Omental fat pad (tissue), 4 donors: ENCODE results near the gene CELSR3. TPM values are rescaled to one million over a fixed set of nuclear protein-coding genes. Genes with fewer than 3 reads are reported as not detected.

Experiments
- ATAC-seq: fragments of 150-250 bp; one replicate; pipeline ENCODE4 v1.9.1; 2016; ENCODE audit warnings: mild to moderate bottlenecking, moderate library complexity; ENCODE audit not compliant: low FRiP score
- DNase-seq: peaks from one replicate; pipeline ENCODE4 v3.0.0-alpha.2; 2019; ENCODE audit warnings: low spot score
- small RNA-seq: library from RNA; depleted of rRNA; stranded (forward); fragments of <200 nt; gene quantifications from one replicate; pipeline ENCODE3, GENCODE V24; 2016
- total RNA-seq, 4 donors: library from RNA; depleted of rRNA; stranded (reverse); fragments of >200 nt; gene quantifications; one replicate each; pipeline ENCODE4 v1.1.0, GENCODE V29; 2016
- TF ChIP-seq, protein P1 (sequence below), 3 donors: fragments of 450-650 bp; IDR thresholded peaks; one replicate each; pipeline ENCODE4 v1.5.1; 2016 to 2017; ENCODE audit warnings: antibody characterized with exemption in 3 of 3, mild to moderate bottlenecking in 3 of 3, moderate library complexity in 2 of 3

CELSR3 gene
- total RNA-seq, 4 donors from 2014 or later = 0.48 to 2.2 (median 1.1) TPM

GRCh38 chr3:48591886-48592518 lies 70.7 kb downstream of the CELSR3 start:
- TF ChIP-seq, protein P1, sequence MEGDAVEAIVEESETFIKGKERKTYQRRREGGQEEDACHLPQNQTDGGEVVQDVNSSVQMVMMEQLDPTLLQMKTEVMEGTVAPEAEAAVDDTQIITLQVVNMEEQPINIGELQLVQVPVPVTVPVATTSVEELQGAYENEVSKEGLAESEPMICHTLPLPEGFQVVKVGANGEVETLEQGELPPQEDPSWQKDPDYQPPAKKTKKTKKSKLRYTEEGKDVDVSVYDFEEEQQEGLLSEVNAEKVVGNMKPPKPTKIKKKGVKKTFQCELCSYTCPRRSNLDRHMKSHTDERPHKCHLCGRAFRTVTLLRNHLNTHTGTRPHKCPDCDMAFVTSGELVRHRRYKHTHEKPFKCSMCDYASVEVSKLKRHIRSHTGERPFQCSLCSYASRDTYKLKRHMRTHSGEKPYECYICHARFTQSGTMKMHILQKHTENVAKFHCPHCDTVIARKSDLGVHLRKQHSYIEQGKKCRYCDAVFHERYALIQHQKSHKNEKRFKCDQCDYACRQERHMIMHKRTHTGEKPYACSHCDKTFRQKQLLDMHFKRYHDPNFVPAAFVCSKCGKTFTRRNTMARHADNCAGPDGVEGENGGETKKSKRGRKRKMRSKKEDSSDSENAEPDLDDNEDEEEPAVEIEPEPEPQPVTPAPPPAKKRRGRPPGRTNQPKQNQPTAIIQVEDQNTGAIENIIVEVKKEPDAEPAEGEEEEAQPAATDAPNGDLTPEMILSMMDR (IDR thresholded peaks at IDR 0.05) = no peak
- DNase-seq (no peak), ATAC-seq (no peak)

GRCh38 chr3:48591436-48591835 lies 71.2 kb downstream of the CELSR3 start:
- ATAC-seq (no peak), DNase-seq (no peak)
- TF ChIP-seq, protein P1 (IDR thresholded peaks at IDR 0.05) = no peak

- TF ChIP-seq, protein P1 (IDR thresholded peaks at IDR 0.05) = no peak
- DNase-seq (no peak), ATAC-seq (no peak)
Measured at GRCh38 chr3:48588230-48588629, 74.5 kb downstream of the CELSR3 start.

- no peak for ATAC-seq
- no peak for DNase-seq
- TF ChIP-seq, protein P1 (IDR thresholded peaks at IDR 0.05) = no peak
Measured at GRCh38 chr3:48587686-48588085, 75.0 kb downstream of the CELSR3 start.

Small RNA genes within 50 kb of the gene (small RNA-seq; reads per million reads assigned to genes)
- gene AC141002.1 = not detected

Other genes starting within 250 kb of the CELSR3 start
- 10 to 100 TPM; 66.7 to 91.3 (median 77.1) TPM for gene PLXNB1, start 232.8 kb downstream of the CELSR3 start, total RNA-seq
- 10 to 100 TPM; 11.6 to 15.1 (median 13.6) TPM for gene CCDC51, start 222.8 kb downstream of the CELSR3 start, total RNA-seq
- gene TMA7, start 222.6 kb downstream of the CELSR3 start, total RNA-seq = 100 to 1,000 TPM; 239 to 266 (median 255) TPM
- gene ATRIP, start 216.1 kb downstream of the CELSR3 start, total RNA-seq = 1 to 10 TPM; 4.0 to 6.5 (median 5.5) TPM
- 100 to 1,000 TPM in 3 of 4 donors, 10 to 100 TPM in 1; 99.5 to 120 (median 118) TPM for gene SHISA5, start 158.7 kb downstream of the CELSR3 start, total RNA-seq
- 10 to 100 TPM in 1 of 4 donors, 1 to 10 TPM in 3; 1.9 to 16.2 (median 3.2) TPM for gene PFKFB4, start 106.1 kb downstream of the CELSR3 start, total RNA-seq
- under 1 TPM in 1 of 4 donors, not detected in 3; 0.28 TPM for gene UCN2, start 99.1 kb downstream of the CELSR3 start, total RNA-seq
- 1 to 10 TPM in 3 of 4 donors, under 1 TPM in 1; 0.31 to 2.2 (median 1.9) TPM for gene COL7A1, start 67.6 kb downstream of the CELSR3 start, total RNA-seq
- 100 to 1,000 TPM; 207 to 282 (median 254) TPM for gene UQCRC1, start 53.2 kb downstream of the CELSR3 start, total RNA-seq
- not detected for gene TMEM89, start 41.1 kb downstream of the CELSR3 start, total RNA-seq
- gene SLC26A6, start 27.4 kb downstream of the CELSR3 start, total RNA-seq = 10 to 100 TPM in 3 of 4 donors, 1 to 10 TPM in 1; 9.9 to 17.8 (median 14.6) TPM
- 10 to 100 TPM; 18.9 to 60.2 (median 39.9) TPM for gene NCKIPSD, start 23.0 kb upstream of the CELSR3 start, total RNA-seq
- 10 to 100 TPM; 35.8 to 77.9 (median 73.3) TPM for gene IP6K2, start 54.3 kb upstream of the CELSR3 start, total RNA-seq
- gene PRKAR2A, start 185.0 kb upstream of the CELSR3 start, total RNA-seq = 10 to 100 TPM; 28.4 to 35.1 (median 32.0) TPM
- gene SLC25A20, start 236.0 kb upstream of the CELSR3 start, total RNA-seq = 10 to 100 TPM; 34.0 to 57.8 (median 40.6) TPM